ENCODE measurements around the gene CTIF. TPM values are rescaled to one million over a fixed set of nuclear protein-coding genes. Genes with fewer than 3 reads are reported as not detected.

The CTIF gene
- total and polyA plus RNA-seq, 2 experiments from 2014 or later: 8.6 to 14.4 TPM

- Mint-ChIP-seq H3K4me1 (peaks cover 7% of the 10 kb centered on the region), H3K9me3 (no peaks in the 10 kb centered on the region), H3K4me3 (no peak overlapping the region), H3K27ac (no peak overlapping the region), H3K27me3 (ENCODE audit: insufficient read depth, low read depth, poor library complexity) (peaks cover 4% of the 10 kb centered on the region), H3K36me3 (ENCODE audit: low read depth) (peaks cover 4% of the 10 kb centered on the region; the same call in 2 of the 3 replicates)
- Histone ChIP-seq H2AFZ (no peak overlapping the region), H3K36me3 (ENCODE audit: insufficient read depth) (no peaks in the 10 kb centered on the region), H3K4me2 (no peak overlapping the region), H3K27me3 (ENCODE audit: insufficient read depth) (no peaks in the 10 kb centered on the region), H3K4me3 (no peak overlapping the region), H3K79me2 (replicated peaks; ENCODE audit: insufficient read depth) (no peaks in the 10 kb centered on the region), H3K9me2 (ENCODE audit: insufficient read depth) (no peaks in the 10 kb centered on the region), H3F3A (replicated peaks; ENCODE audit: low read depth) (no peaks in the 10 kb centered on the region), H3K4me1 (ENCODE audit: insufficient read depth) (no peaks in the 10 kb centered on the region), H3K27ac (ENCODE audit: low read depth) (no peak overlapping the region), H4K20me1 (replicated peaks; ENCODE audit: insufficient read depth) (no peaks in the 10 kb centered on the region)
- ATAC-seq (peak; percentile 41; the same call in 2 of the 3 replicates), DNase-seq (ENCODE audit: low spot score) (no peak)
- TF ChIP-seq JUNB (IDR thresholded peaks at IDR 0.05; ENCODE audit: unreplicated experiment) (no peak), ZNF114 (CRISPR knock-in tag; IDR thresholded peaks at IDR 0.05) (no peak)
Measured at GRCh38 chr18:48754993-48755473, 216.2 kb downstream of the CTIF start.

- Histone ChIP-seq H3K27me3 (ENCODE audit: insufficient read depth) (no peaks in the 10 kb centered on the region), H3K27ac (ENCODE audit: low read depth) (no peak overlapping the region), H3K79me2 (replicated peaks; ENCODE audit: insufficient read depth) (no peaks in the 10 kb centered on the region), H3F3A (replicated peaks; ENCODE audit: low read depth) (no peaks in the 10 kb centered on the region), H3K4me1 (ENCODE audit: insufficient read depth) (no peaks in the 10 kb centered on the region), H3K4me3 (no peak overlapping the region), H4K20me1 (replicated peaks; ENCODE audit: insufficient read depth) (no peaks in the 10 kb centered on the region), H3K9me2 (ENCODE audit: insufficient read depth) (no peaks in the 10 kb centered on the region), H3K36me3 (ENCODE audit: insufficient read depth) (no peaks in the 10 kb centered on the region), H3K4me2 (no peak overlapping the region), H2AFZ (no peak overlapping the region)
- Mint-ChIP-seq H3K4me1 (peaks cover 7% of the 10 kb centered on the region; the same call in 2 of the 3 replicates), H3K27me3 (ENCODE audit: insufficient read depth, low read depth, poor library complexity) (peaks cover 2% of the 10 kb centered on the region), H3K36me3 (ENCODE audit: low read depth) (peaks cover 9% of the 10 kb centered on the region), H3K9me3 (no peaks in the 10 kb centered on the region), H3K27ac (no peak overlapping the region), H3K4me3 (no peak overlapping the region)
- DNase-seq (ENCODE audit: low spot score) (no peak), ATAC-seq (no peak)
- TF ChIP-seq CTCF (conservative IDR thresholded peaks at IDR 0.05; ENCODE audit: low read depth in 2 of 2): no peak
- no peak for TF ChIP-seq NANOG (IDR thresholded peaks at IDR 0.05; ENCODE audit: borderline replicate concordance)
- no peak for TF ChIP-seq ETS1 (IDR thresholded peaks at IDR 0.05)
- TF ChIP-seq, protein P1, sequence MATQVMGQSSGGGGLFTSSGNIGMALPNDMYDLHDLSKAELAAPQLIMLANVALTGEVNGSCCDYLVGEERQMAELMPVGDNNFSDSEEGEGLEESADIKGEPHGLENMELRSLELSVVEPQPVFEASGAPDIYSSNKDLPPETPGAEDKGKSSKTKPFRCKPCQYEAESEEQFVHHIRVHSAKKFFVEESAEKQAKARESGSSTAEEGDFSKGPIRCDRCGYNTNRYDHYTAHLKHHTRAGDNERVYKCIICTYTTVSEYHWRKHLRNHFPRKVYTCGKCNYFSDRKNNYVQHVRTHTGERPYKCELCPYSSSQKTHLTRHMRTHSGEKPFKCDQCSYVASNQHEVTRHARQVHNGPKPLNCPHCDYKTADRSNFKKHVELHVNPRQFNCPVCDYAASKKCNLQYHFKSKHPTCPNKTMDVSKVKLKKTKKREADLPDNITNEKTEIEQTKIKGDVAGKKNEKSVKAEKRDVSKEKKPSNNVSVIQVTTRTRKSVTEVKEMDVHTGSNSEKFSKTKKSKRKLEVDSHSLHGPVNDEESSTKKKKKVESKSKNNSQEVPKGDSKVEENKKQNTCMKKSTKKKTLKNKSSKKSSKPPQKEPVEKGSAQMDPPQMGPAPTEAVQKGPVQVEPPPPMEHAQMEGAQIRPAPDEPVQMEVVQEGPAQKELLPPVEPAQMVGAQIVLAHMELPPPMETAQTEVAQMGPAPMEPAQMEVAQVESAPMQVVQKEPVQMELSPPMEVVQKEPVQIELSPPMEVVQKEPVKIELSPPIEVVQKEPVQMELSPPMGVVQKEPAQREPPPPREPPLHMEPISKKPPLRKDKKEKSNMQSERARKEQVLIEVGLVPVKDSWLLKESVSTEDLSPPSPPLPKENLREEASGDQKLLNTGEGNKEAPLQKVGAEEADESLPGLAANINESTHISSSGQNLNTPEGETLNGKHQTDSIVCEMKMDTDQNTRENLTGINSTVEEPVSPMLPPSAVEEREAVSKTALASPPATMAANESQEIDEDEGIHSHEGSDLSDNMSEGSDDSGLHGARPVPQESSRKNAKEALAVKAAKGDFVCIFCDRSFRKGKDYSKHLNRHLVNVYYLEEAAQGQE (IDR thresholded peaks at IDR 0.05; ENCODE audit: unreplicated experiment): no peak
- TF ChIP-seq EZH2phosphoT487 (IDR thresholded peaks at IDR 0.05; ENCODE audit: unreplicated experiment): no peak
- no peak for TF ChIP-seq CREB1 (CRISPR knock-in tag; IDR thresholded peaks at IDR 0.05; ENCODE audit: low read depth)
- no peak for TF ChIP-seq POLR2AphosphoS5 (IDR thresholded peaks at IDR 0.05; ENCODE audit: low read depth)
- TF ChIP-seq JUNB (IDR thresholded peaks at IDR 0.05; ENCODE audit: unreplicated experiment): no peak
- TF ChIP-seq ZNF114 (CRISPR knock-in tag; IDR thresholded peaks at IDR 0.05): no peak
- TF ChIP-seq ZNF331 (CRISPR knock-in tag; IDR thresholded peaks at IDR 0.05; ENCODE audit: low read depth): no peak
- no peak for TF ChIP-seq EZH2 (IDR thresholded peaks at IDR 0.05; ENCODE audit: low read depth, unreplicated experiment)
- TF ChIP-seq STAT1 (IDR thresholded peaks at IDR 0.05; ENCODE audit: unreplicated experiment): no peak
Measured at GRCh38 chr18:48756511-48757226, 217.8 kb downstream of the CTIF start.
